H1 (cell line): ENCODE measurements around the gene PAGE2B. TPM values are rescaled to one million over a fixed set of nuclear protein-coding genes. Genes with fewer than 3 reads are reported as not detected.

Experiments used
- CHD1 ChIP-seq: IDR thresholded peaks from 2 replicates; pipeline ENCODE4 v1.6.1; 2012; ENCODE audit warnings: low read depth, low read length, improper control_type of control experiment
- SIX5 ChIP-seq: IDR thresholded peaks from 2 replicates; pipeline ENCODE4 v1.6.1; 2011; ENCODE audit warnings: mild to moderate bottlenecking, low read depth, low read length
- polyA plus RNA-seq, 7 experiments: library from polyadenylated mRNA; depleted of rRNA in 3 of 7; stranded (reverse) in 5 of 7; unstranded in 2 of 7; fragments of >200 nt in 5 of 7; fragments of 200-250 nt in 2 of 7; gene quantifications; 1 replicate in 5 of 7; 2 replicates in 1 of 7; 4 replicates in 1 of 7; pipeline versions ENCODE4 v1.2.1 to v1.2.3, GENCODE V29; 2011 to 2013; ENCODE audit warnings: missing spikeins in 2 of 7, mixed read lengths in 2 of 7
- total RNA-seq: library from RNA; stranded (reverse); fragmentation: NEBNext Ultra II Directional; extraction: Animal tissue kit (Norgen Biotek cat#: 25700); gene quantifications from 2 replicates; pipeline ENCODE4 v1.2.1, GENCODE V29; 2021

PAGE2B gene
- total and polyA plus RNA-seq, 2 of the 8 experiments (the other 6 are each of a cell fraction or from before 2014, with no cell fraction given), result not detected

DNA sequence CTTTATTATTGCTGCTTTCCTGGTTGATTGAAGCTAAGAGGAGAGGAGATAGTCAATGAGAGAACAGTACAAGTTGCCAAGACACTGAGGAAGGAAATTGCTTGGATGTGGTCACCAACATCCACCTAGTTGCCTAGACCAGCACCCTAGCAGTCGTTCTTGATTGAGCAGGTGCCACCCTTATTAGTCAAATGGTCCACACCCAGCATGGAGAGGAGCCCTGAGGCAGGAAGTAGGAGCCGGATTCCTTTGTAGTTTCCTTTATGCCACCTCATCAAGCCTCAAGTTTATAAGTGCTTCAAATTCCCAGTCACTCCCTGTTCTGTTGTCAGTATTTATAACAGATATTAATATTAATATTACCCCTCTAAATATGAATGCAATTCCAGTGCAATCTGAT is 33.1 kb downstream of the PAGE2B start (continued):
- TF ChIP-seq CHD1 (no peak), SIX5 (no peak)
